ENCODE measurements around the gene KLHL18.

GRCh38 chr3:47392933-47393332 is 110.2 kb downstream of the KLHL18 start:
- TF ChIP-seq EZH2 (IDR thresholded peaks at IDR 0.05; ENCODE audit: low read length, unreplicated experiment) (no peak), CTCF (conservative IDR thresholded peaks at IDR 0.05; ENCODE audit: low read depth, low read length) (no peak)

Measured in PC-3 (cell line).